IMR-90 (cell line): ENCODE results near the gene H19. TPM values are rescaled to one million over a fixed set of nuclear protein-coding genes. Genes with fewer than 3 reads are reported as not detected.

ENCODE experiments used
- ATAC-seq: fragments of 200-7000 bp; cut with Tn5 transposase; 2 replicates; pipeline ENCODE4 v1.9.1; 2020; ENCODE audit warnings: low read depth, mild to moderate bottlenecking, moderate library complexity
- BruUV-seq: library from RNA; stranded (reverse); fragments of 400-500 nt; replicated peaks from 2 replicates; lab custom pipeline; 2021; lab: Mats Ljungman, UMichigan
- CTCF ChIA-PET: fragments of 300-600 bp; formaldehyde crosslinking; extraction: SDS; loops from one replicate; lab custom pipeline; 2021; ENCODE audit warnings: antibody characterized with exemption; lab: Yijun Ruan, JAX
- POLR2A ChIA-PET: fragments of 300-600 bp; sonication (Branson Sonifier 250); formaldehyde crosslinking; loops from one replicate; lab custom pipeline; 2022; ENCODE audit warnings: antibody characterized with exemption; ENCODE audit not compliant: unreplicated experiment; lab: Charles Lee
- DNase-seq: peaks from one replicate; pipeline ENCODE4 v3.0.0; 2013
- H2AFZ ChIP-seq: replicated peaks from 2 replicates; pipeline ENCODE3; 2013; ENCODE audit warnings: low read length, mild to moderate bottlenecking; ENCODE audit not compliant: poor library complexity
- H2AK5ac ChIP-seq: 2 replicates; pipeline ENCODE4 v1.6.1; 2013; ENCODE audit warnings: low read depth, low read length, inconsistent platforms
- H2AK9ac ChIP-seq: replicated peaks from 2 replicates; pipeline ENCODE3; 2013; ENCODE audit warnings: mild to moderate bottlenecking, low read depth, low read length, moderate library complexity; ENCODE audit not compliant: poor library complexity
- H2BK120ac ChIP-seq: 2 replicates; pipeline ENCODE4 v1.6.1; 2013; ENCODE audit warnings: low read depth, low read length, inconsistent platforms
- H2BK15ac ChIP-seq: 3 replicates; pipeline ENCODE4 v1.6.1; 2013; ENCODE audit warnings: low read depth, low read length, inconsistent platforms
- H2BK20ac ChIP-seq: 2 replicates; pipeline ENCODE4 v1.6.1; 2013; ENCODE audit warnings: low read depth, mild to moderate bottlenecking, inconsistent platforms, low read length, moderate library complexity
- H2BK5ac ChIP-seq: 2 replicates; pipeline ENCODE4 v1.6.1; 2013; ENCODE audit warnings: mild to moderate bottlenecking, low read depth, low read length, inconsistent platforms; ENCODE audit not compliant: poor library complexity, severe bottlenecking
- H3K14ac ChIP-seq: replicated peaks from 2 replicates; pipeline ENCODE4 v1.6.1; 2013; ENCODE audit warnings: low read depth, low read length, inconsistent platforms
- H3K18ac ChIP-seq: 2 replicates; pipeline ENCODE4 v1.6.1; 2013; ENCODE audit warnings: low read depth, low read length, control low read depth
- H3K23ac ChIP-seq: 2 replicates; pipeline ENCODE4 v1.6.1; 2013; ENCODE audit warnings: low read depth, low read length, inconsistent platforms
- H3K27ac ChIP-seq: 2 replicates; pipeline ENCODE4 v1.5.1; 2013; ENCODE audit warnings: mild to moderate bottlenecking, control low read depth, low read length; ENCODE audit not compliant: insufficient read depth
- H3K27me3 ChIP-seq: 2 replicates; pipeline ENCODE4 v1.6.1; 2013; ENCODE audit warnings: low read length; ENCODE audit not compliant: control insufficient read depth, insufficient read depth
- H3K36me3 ChIP-seq: 2 replicates; pipeline ENCODE4 v1.6.1; 2013; ENCODE audit warnings: low read length, mixed read lengths; ENCODE audit not compliant: control insufficient read depth, insufficient read depth
- H3K4ac ChIP-seq: 2 replicates; pipeline ENCODE4 v1.6.1; 2013; ENCODE audit warnings: low read depth, low read length, inconsistent platforms
- H3K4me1 ChIP-seq: 2 replicates; pipeline ENCODE4 v1.6.1; 2013; ENCODE audit warnings: low read length, mixed read lengths; ENCODE audit not compliant: control insufficient read depth, insufficient read depth
- H3K4me2 ChIP-seq: 2 replicates; pipeline ENCODE4 v1.6.1; 2013; ENCODE audit warnings: low read depth, mild to moderate bottlenecking, control low read depth, low read length, moderate library complexity
- H3K4me3 ChIP-seq: 2 replicates; pipeline ENCODE4 v1.5.1; 2013; ENCODE audit warnings: low read depth, mild to moderate bottlenecking, control low read depth, low read length, moderate library complexity; ENCODE audit not compliant: insufficient read depth
- H3K56ac ChIP-seq: 2 replicates; pipeline ENCODE4 v1.6.1; 2013; ENCODE audit warnings: low read length, inconsistent platforms; ENCODE audit not compliant: insufficient read depth; ENCODE audit errors: extremely low read depth
- H3K79me1 ChIP-seq, 2 experiments: 2 replicates each; pipeline ENCODE4 v1.6.1; 2013; ENCODE audit warnings: low read length in 2 of 2, inconsistent platforms in 1 of 2, low read depth in 1 of 2
- H3K9ac ChIP-seq: 2 replicates; pipeline ENCODE4 v1.6.1; 2013; ENCODE audit warnings: low read depth, low read length, control low read depth
- H3K9me1 ChIP-seq: 2 replicates; pipeline ENCODE4 v1.6.1; 2013; ENCODE audit warnings: low read length, inconsistent platforms; ENCODE audit not compliant: insufficient read depth
- H3K9me3 ChIP-seq: 2 replicates; pipeline ENCODE4 v1.6.1; 2013; ENCODE audit warnings: low read length; ENCODE audit not compliant: control insufficient read depth, insufficient read depth
- H4K20me1 ChIP-seq: 2 replicates; pipeline ENCODE4 v1.6.1; 2013; ENCODE audit warnings: low read length, inconsistent platforms; ENCODE audit not compliant: insufficient read depth
- H4K5ac ChIP-seq: 2 replicates; pipeline ENCODE4 v1.6.1; 2013; ENCODE audit warnings: mild to moderate bottlenecking, low read depth, low read length, control low read depth
- H4K8ac ChIP-seq, 2 experiments: 2 replicates each; pipeline ENCODE4 v1.6.1; 2013; ENCODE audit warnings: low read depth in 2 of 2, low read length in 2 of 2, control low read depth in 1 of 2, inconsistent platforms in 1 of 2
- H4K91ac ChIP-seq: 2 replicates; pipeline ENCODE4 v1.6.1; 2013; ENCODE audit warnings: low read depth, low read length, inconsistent platforms; ENCODE audit not compliant: insufficient read depth
- MXI1 ChIP-seq: IDR thresholded peaks from 2 replicates; pipeline ENCODE4 v1.6.1; 2012; ENCODE audit warnings: low read depth, mild to moderate bottlenecking, low read length, moderate library complexity, borderline replicate concordance
- RFX5 ChIP-seq: IDR thresholded peaks from 2 replicates; pipeline ENCODE4 v1.8.0; 2012; ENCODE audit warnings: low read depth, mild to moderate bottlenecking, low read length, moderate library complexity
- SMC3 ChIP-seq: fragments of 150-350 bp; IDR thresholded peaks from 2 replicates; pipeline ENCODE4 v1.6.1; 2016; ENCODE audit warnings: low read depth, mild to moderate bottlenecking, antibody characterized with exemption, low read length, moderate library complexity
- WGBS, 2 experiments: methylation state at CpG; one replicate each; pipeline versions ENCODE4 v1.1.5 to v1.1.7; 2013; ENCODE audit warnings: missing lambda C conversion rate in 2 of 2; ENCODE audit not compliant: insufficient read length in 1 of 2; ENCODE audit errors: extremely low coverage in 2 of 2; 5-methylcytosine and 5-hydroxymethylcytosine counted together
- dilution Hi-C: fragments of 300-500 bp; cut with HindIII; formaldehyde crosslinking; loops from one replicate; pipeline ENCODE4 v1.14.3; 2018; ENCODE audit warnings: low sequenced_read_pairs; ENCODE audit not compliant: unreplicated experiment
- in situ Hi-C: fragments of 300-500 bp; cut with MboI; formaldehyde crosslinking; loops from 3 replicates; pipeline ENCODE4 v1.14.3; 2019; ENCODE audit warnings: low sequenced_read_pairs, inconsistent platforms, mixed read lengths
- intact Hi-C: fragments of 100-400 bp; cut with micrococcal nuclease; formaldehyde crosslinking; loops from 2 replicates; pipeline ENCODE4 v1.10.0; 2022
- polyA plus RNA-seq, 3 experiments: library from polyadenylated mRNA; depleted of rRNA; stranded (reverse); fragments of >200 nt; gene quantifications; 2 replicates each; pipeline ENCODE4 v1.2.3, GENCODE V29; 2012; ENCODE audit warnings: low replicate concordance in 1 of 3
- total RNA-seq: library from RNA; depleted of rRNA; stranded (reverse); fragments of >200 nt; gene quantifications from 2 replicates; pipeline ENCODE4 v1.2.3, GENCODE V29; 2012
- TF ChIP-seq, protein P1 (sequence below): fragments of 150-350 bp; IDR thresholded peaks from 2 replicates; pipeline ENCODE4 v1.6.1; 2016; ENCODE audit warnings: low read depth, mild to moderate bottlenecking, low read length, moderate library complexity, borderline replicate concordance

Gene H19
- total and polyA plus RNA-seq, 2 of the 4 experiments (the other 2 are of a cell fraction): 0.41 TPM; not detected in 1

DNA sequence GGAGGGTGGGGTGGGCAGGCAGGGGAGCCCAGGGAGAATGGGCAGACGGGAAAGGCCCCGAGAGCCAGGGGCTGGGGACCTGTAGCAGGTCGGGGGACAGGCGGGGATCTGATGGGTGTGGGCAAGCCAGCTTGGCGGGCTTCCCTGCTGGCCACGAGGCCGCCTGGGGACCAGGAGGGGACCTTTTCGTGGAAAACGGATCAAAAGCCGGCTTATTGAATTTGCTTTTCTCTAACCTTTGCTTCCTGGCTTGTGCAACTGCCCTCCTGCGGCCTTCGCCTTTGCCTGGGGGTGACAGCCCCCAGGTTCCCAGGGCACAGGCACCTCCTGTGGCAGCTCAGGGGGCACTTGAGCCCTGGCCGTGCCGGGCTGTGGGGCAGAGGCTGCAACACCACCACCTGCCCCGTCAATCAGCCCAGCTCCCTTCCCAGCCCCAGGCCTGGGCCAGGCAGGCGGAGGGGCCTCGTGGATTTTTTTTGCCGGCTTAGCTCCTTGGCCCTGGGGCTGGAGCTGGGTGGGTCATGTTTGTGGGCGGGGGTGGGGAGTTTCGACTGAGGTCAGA lies 41.6 kb upstream of the H19 start:
- Histone ChIP-seq H3K27me3 (no peaks in the 10 kb centered on the region), H2BK120ac (no peak overlapping the region), H4K20me1 (no peaks in the 10 kb centered on the region), H2AK9ac (no peak overlapping the region), H4K91ac (no peak overlapping the region), H3K23ac (no peak overlapping the region), H3K79me1 (no peaks in the 10 kb centered on the region), H3K9me3 (no peaks in the 10 kb centered on the region), H3K56ac (no peak overlapping the region), H2AFZ (no peak overlapping the region), H3K4me2 (no peak overlapping the region), H4K8ac (no peak overlapping the region), H3K27ac (no peak overlapping the region), H3K9me1 (no peaks in the 10 kb centered on the region), H3K9ac (no peak overlapping the region), H4K5ac (no peak overlapping the region), H3K18ac (no peak overlapping the region), H2BK5ac (no peak overlapping the region), H2AK5ac (no peak overlapping the region), H2BK15ac (no peak overlapping the region), H3K4me1 (no peaks in the 10 kb centered on the region), H3K4ac (no peak overlapping the region), H2BK20ac (no peak overlapping the region), H3K14ac (no peak overlapping the region), H3K4me3 (no peak overlapping the region), H3K36me3 (no peaks in the 10 kb centered on the region)
- CTCF ChIA-PET: interaction anchor here (1.3 kb wide), 1 partner anchor 112 kb away, joined by 5 read pairs; no protein-coding TSS in a partner anchor
- ATAC-seq (no peak), DNase-seq (no peak)
- intact Hi-C loops (no loop called here), in situ Hi-C loops (no loop called here), dilution Hi-C loops (no loop called here)
- no TSS peak for BruUV-seq
- POLR2A ChIA-PET: no interaction called here
- TF ChIP-seq, protein P1, sequence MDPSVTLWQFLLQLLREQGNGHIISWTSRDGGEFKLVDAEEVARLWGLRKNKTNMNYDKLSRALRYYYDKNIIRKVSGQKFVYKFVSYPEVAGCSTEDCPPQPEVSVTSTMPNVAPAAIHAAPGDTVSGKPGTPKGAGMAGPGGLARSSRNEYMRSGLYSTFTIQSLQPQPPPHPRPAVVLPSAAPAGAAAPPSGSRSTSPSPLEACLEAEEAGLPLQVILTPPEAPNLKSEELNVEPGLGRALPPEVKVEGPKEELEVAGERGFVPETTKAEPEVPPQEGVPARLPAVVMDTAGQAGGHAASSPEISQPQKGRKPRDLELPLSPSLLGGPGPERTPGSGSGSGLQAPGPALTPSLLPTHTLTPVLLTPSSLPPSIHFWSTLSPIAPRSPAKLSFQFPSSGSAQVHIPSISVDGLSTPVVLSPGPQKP: no peak
- TF ChIP-seq RFX5: no peak
- no peak for TF ChIP-seq SMC3
- no peak for TF ChIP-seq MXI1
- WGBS, 2 experiments: no CpG with 5 or more reads among the region's 20 CpGs
